Measurements from ENCODE around the gene PSMD1.

PSMD1 gene

DNA sequence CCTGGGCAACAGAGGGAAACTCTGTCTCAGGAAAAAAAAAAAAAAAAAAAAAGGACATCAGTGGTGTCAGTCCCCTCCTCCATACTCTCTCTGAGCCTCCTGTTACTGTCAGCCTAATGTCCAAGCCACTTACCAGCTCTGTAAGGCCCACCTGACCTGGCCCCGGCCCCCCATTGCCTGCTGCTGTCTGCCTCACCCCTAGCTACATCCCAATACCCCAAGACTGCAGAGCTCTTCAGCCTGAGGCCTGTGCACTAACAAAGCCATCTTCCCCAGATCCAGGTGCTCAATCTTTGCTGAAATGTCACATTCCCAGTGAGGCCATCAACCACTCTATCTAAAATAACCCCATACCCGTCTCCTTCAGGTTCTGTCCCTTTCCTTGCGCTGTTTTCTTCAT is 147.5 kb downstream of the PSMD1 start:
- no peak for DNase-seq (ENCODE audit: low spot score)
- TF ChIP-seq, protein P1, sequence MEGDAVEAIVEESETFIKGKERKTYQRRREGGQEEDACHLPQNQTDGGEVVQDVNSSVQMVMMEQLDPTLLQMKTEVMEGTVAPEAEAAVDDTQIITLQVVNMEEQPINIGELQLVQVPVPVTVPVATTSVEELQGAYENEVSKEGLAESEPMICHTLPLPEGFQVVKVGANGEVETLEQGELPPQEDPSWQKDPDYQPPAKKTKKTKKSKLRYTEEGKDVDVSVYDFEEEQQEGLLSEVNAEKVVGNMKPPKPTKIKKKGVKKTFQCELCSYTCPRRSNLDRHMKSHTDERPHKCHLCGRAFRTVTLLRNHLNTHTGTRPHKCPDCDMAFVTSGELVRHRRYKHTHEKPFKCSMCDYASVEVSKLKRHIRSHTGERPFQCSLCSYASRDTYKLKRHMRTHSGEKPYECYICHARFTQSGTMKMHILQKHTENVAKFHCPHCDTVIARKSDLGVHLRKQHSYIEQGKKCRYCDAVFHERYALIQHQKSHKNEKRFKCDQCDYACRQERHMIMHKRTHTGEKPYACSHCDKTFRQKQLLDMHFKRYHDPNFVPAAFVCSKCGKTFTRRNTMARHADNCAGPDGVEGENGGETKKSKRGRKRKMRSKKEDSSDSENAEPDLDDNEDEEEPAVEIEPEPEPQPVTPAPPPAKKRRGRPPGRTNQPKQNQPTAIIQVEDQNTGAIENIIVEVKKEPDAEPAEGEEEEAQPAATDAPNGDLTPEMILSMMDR (IDR thresholded peaks at IDR 0.05; ENCODE audit: borderline replicate concordance, control extremely low read depth, extremely low read depth, insufficient read depth, missing control alignments): no peak
- in situ Hi-C loops (cut with MboI; ENCODE audit: low sequenced_read_pairs, unreplicated experiment): no loop called here

DNA sequence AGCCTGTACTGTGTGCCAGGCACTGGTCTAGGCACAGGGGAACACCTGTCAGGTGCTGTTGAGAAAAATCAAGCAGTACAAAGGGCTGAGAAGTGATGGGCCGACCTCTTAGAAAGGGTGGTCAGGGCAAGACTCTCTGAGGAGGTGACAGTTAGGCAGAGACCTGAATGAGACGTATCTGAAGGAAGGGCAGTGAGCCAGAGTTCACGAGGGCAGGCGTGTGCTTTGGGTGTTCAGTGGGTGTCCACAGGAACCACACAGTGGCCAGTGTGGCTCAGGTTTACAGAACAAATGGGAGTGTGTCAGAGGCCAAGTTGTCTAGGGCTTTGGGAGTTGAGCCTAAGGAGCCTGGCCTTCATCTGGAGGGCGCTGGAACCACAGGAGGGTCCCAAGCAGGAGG is 147.9 kb downstream of the PSMD1 start:
- in situ Hi-C loops (cut with MboI; ENCODE audit: low sequenced_read_pairs, unreplicated experiment): no loop called here
- TF ChIP-seq, protein P1 (IDR thresholded peaks at IDR 0.05; ENCODE audit: borderline replicate concordance, control extremely low read depth, extremely low read depth, insufficient read depth, missing control alignments): no peak
- DNase-seq (ENCODE audit: low spot score): no peak

GRCh38 chr2:231207734-231208133 is 151.1 kb downstream of the PSMD1 start:
- TF ChIP-seq, protein P1 (IDR thresholded peaks at IDR 0.05; ENCODE audit: borderline replicate concordance, control extremely low read depth, extremely low read depth, insufficient read depth, missing control alignments): no peak
- in situ Hi-C loops (cut with MboI; ENCODE audit: low sequenced_read_pairs, unreplicated experiment): no loop called here
- DNase-seq (ENCODE audit: low spot score): no peak

- in situ Hi-C loops (cut with MboI; ENCODE audit: low sequenced_read_pairs, unreplicated experiment): no loop called here
- TF ChIP-seq, protein P1 (IDR thresholded peaks at IDR 0.05; ENCODE audit: borderline replicate concordance, control extremely low read depth, extremely low read depth, insufficient read depth, missing control alignments): no peak
These were observed 154.1 kb downstream of the PSMD1 start for GRCh38 chr2:231210782-231211181.

GRCh38 chr2:231211486-231211885 is 154.8 kb downstream of the PSMD1 start:
- TF ChIP-seq, protein P1 (IDR thresholded peaks at IDR 0.05; ENCODE audit: borderline replicate concordance, control extremely low read depth, extremely low read depth, insufficient read depth, missing control alignments): no peak
- in situ Hi-C loops (cut with MboI; ENCODE audit: low sequenced_read_pairs, unreplicated experiment): no loop called here
- DNase-seq (ENCODE audit: low spot score): no peak

More at GRCh38 chr2:231210782-231211181, 154.1 kb downstream of the PSMD1 start:
- DNase-seq (ENCODE audit: low spot score): no peak

DNA sequence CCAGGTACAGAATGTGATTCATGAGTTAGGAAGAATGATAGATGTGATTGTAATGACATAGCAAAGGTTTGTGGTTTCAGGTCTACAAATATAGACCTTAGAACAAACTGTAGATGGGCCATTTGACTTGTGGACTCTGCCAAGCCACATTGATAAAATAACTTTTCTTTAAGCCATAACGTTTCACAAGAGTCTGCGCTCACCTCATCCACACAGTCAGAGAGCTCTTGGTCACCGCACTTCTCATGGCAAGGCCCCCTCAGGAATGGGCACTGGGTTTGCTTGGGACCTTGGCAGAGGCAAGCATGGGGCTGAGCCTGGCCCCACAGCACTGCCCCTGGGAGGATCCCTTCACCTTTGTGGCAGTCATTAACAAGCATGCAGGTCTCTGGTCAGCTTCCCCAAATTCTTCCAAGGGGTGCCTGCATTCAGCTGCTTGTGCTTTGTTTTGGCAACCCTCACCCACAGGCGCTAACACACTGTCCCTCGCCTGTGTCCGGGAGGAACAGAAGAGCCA is 155.7 kb downstream of the PSMD1 start:
- in situ Hi-C loops (cut with MboI; ENCODE audit: low sequenced_read_pairs, unreplicated experiment): no loop called here
- DNase-seq (ENCODE audit: low spot score): no peak
- TF ChIP-seq, protein P1 (IDR thresholded peaks at IDR 0.05; ENCODE audit: borderline replicate concordance, control extremely low read depth, extremely low read depth, insufficient read depth, missing control alignments): no peak
